ENCODE results near the gene UNC93A.
"Not testable (repeated sequence)": the region's sequence is repeated elsewhere in the genome, so short reads cannot be mapped to it uniquely, and the experiment has no call there.

UNC93A gene

DNA sequence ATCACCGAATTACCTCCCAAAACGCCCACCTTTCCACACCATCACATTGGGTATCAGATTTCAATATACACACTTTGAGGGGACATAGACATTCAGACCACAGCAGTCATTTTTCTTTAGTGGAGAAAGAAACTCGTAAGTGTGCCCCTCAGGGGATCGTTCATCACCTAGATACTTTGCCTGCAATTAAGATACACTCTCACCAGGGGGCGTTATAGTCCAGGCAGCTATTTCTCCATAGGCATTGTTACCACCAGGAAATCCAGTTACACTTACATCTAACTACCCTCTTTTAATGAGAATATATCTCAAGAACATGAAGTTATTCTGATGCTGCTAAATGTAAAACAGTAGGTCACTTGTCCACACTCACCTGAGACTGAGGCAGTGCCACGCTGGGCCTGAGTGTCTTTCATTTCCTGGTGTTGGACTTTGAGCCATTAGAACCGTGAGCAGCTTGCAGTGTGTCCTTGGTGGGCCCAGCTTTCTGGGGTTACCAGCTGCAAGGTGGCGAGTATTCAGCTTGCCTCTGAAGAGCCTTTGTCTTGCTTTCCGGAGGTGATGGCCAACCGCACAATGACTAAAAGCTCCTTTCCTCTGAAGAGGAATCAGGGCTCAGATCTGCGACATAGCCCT, 35.1 kb upstream of the UNC93A start:
- Histone ChIP-seq H3K36me3 (ENCODE audit: control insufficient read depth in 1 of 2, insufficient read depth in 2 of 2, low read length in 2 of 2) (no peaks in the 10 kb centered on the region), H3K27ac (ENCODE audit: low read length) (no peak overlapping the region), H3K4me1 (ENCODE audit: control insufficient read depth in 1 of 2, insufficient read depth in 2 of 2, low read length in 2 of 2) (no peaks in the 10 kb centered on the region), H3K9me3 (ENCODE audit: control insufficient read depth in 1 of 2, low read length in 2 of 2) (peaks cover 6 to 14% of the 10 kb centered on the region in 2 donors), H3K4me3 (ENCODE audit: low read depth in 1 of 2, low read length in 2 of 2) (no peak overlapping the region), H3K27me3 (ENCODE audit: low read depth, low read length) (no peaks in the 10 kb centered on the region)

GRCh38 chr6:167258646-167259045, 32.5 kb upstream of the UNC93A start:
- no peaks in the 10 kb centered on the region for H3K27me3 ChIP-seq (ENCODE audit: low read depth, low read length)

DNA sequence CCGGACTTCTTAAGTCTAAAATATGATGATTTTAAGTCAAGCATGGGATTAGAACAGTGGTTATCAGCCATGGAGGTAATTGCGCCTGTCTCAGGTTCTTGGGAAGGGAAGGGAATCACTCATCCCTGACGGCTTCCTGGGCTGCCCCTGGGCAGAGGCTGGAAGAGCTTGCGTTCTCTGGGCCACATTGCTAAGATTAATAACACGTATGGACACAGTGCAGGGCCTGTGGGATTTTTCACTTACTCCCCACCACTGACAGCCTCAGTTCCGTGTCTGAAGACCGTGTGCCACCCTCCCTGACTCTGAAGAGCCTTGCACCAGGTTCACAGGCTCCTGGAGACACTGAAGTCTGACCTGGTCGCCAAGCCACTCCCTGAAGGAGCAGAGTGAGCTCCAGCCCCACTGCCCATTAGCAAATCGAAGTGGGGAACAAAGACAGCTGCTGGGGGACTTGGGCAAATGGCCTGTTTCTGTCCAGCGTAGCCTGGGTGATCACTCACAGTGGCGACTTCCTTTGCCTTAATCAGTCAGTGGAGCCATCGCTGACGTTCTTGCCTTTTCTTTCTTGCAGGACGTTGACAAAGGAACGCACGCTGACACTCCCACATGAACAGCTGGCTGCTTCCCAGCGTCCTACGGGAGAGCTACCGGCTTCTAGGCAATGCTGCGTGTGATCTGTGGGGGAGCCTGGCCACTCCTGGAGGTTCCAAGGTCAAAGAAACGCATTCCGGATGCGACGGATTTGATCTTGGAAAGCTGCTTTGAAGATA, 24.9 kb upstream of the UNC93A start:
- H3K4me1 ChIP-seq (ENCODE audit: control insufficient read depth in 1 of 2, insufficient read depth in 2 of 2, low read length in 2 of 2); H3K27me3 ChIP-seq (ENCODE audit: low read depth, low read length); H3K36me3 ChIP-seq (ENCODE audit: control insufficient read depth in 1 of 2, insufficient read depth in 2 of 2, low read length in 2 of 2); H3K9me3 ChIP-seq (ENCODE audit: control insufficient read depth in 1 of 2, low read length in 2 of 2); H3K27ac ChIP-seq (ENCODE audit: low read length); H3K4me3 ChIP-seq (ENCODE audit: low read depth in 1 of 2, low read length in 2 of 2): not testable (repeated sequence)

More at GRCh38 chr6:167258646-167259045, 32.5 kb upstream of the UNC93A start:
- Histone ChIP-seq H3K36me3 (ENCODE audit: control insufficient read depth in 1 of 2, insufficient read depth in 2 of 2, low read length in 2 of 2) (no peaks in the 10 kb centered on the region), H3K4me3 (ENCODE audit: low read depth in 1 of 2, low read length in 2 of 2) (no peak overlapping the region), H3K4me1 (ENCODE audit: control insufficient read depth in 1 of 2, insufficient read depth in 2 of 2, low read length in 2 of 2) (no peaks in the 10 kb centered on the region), H3K9me3 (ENCODE audit: control insufficient read depth in 1 of 2, low read length in 2 of 2) (peaks cover 6 to 18% of the 10 kb centered on the region in 2 donors), H3K27ac (ENCODE audit: low read length) (no peak overlapping the region)

- peaks cover 0 to 4% of the 10 kb centered on the region in 2 donors for H3K9me3 ChIP-seq (ENCODE audit: control insufficient read depth in 1 of 2, low read length in 2 of 2)
- H3K27ac ChIP-seq (ENCODE audit: low read length), result no peak overlapping the region
- H3K36me3 ChIP-seq (ENCODE audit: control insufficient read depth in 1 of 2, insufficient read depth in 2 of 2, low read length in 2 of 2), result no peaks in the 10 kb centered on the region
- H3K27me3 ChIP-seq (ENCODE audit: low read depth, low read length), result no peaks in the 10 kb centered on the region
- H3K4me3 ChIP-seq (ENCODE audit: low read depth in 1 of 2, low read length in 2 of 2), result no peak overlapping the region
- no peaks in the 10 kb centered on the region for H3K4me1 ChIP-seq (ENCODE audit: control insufficient read depth in 1 of 2, insufficient read depth in 2 of 2, low read length in 2 of 2)
Measured at GRCh38 chr6:167266830-167267555, 24.1 kb upstream of the UNC93A start.

DNA sequence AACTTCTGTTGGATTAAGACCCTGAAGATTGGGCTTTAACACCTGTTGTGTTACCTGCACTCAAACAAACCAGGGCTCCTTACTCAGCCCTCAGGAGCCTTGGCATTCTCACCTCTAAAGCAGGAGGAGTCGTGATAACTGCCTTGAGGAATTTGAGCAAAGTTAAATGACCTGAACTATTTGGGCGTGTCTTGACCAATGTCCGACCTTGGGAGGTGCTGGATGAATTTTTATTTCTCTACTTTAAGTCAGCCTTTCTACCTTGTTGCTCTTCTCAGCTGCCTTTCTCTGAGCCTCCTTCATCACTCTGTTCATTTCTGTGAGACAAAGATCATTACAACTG, 23.6 kb upstream of the UNC93A start:
- H3K4me1 ChIP-seq (ENCODE audit: control insufficient read depth in 1 of 2, insufficient read depth in 2 of 2, low read length in 2 of 2); H3K4me3 ChIP-seq (ENCODE audit: low read depth in 1 of 2, low read length in 2 of 2); H3K27me3 ChIP-seq (ENCODE audit: low read depth, low read length); H3K36me3 ChIP-seq (ENCODE audit: control insufficient read depth in 1 of 2, insufficient read depth in 2 of 2, low read length in 2 of 2); H3K9me3 ChIP-seq (ENCODE audit: control insufficient read depth in 1 of 2, low read length in 2 of 2); H3K27ac ChIP-seq (ENCODE audit: low read length): not testable (repeated sequence)

- no peak overlapping the region for H3K4me3 ChIP-seq (ENCODE audit: low read depth in 1 of 2, low read length in 2 of 2)
- no peaks in the 10 kb centered on the region for H3K27me3 ChIP-seq (ENCODE audit: low read depth, low read length)
- no peaks in the 10 kb centered on the region for H3K9me3 ChIP-seq (ENCODE audit: control insufficient read depth in 1 of 2, low read length in 2 of 2)
- H3K4me1 ChIP-seq (ENCODE audit: control insufficient read depth in 1 of 2, insufficient read depth in 2 of 2, low read length in 2 of 2), result no peaks in the 10 kb centered on the region
- H3K36me3 ChIP-seq (ENCODE audit: control insufficient read depth in 1 of 2, insufficient read depth in 2 of 2, low read length in 2 of 2), result no peaks in the 10 kb centered on the region
- no peak overlapping the region for H3K27ac ChIP-seq (ENCODE audit: low read length)
Measured at GRCh38 chr6:167267921-167268401, 23.2 kb upstream of the UNC93A start.

GRCh38 chr6:167268683-167269280, 22.3 kb upstream of the UNC93A start:
- Histone ChIP-seq H3K27me3 (ENCODE audit: low read depth, low read length) (no peaks in the 10 kb centered on the region), H3K27ac (ENCODE audit: low read length) (no peak overlapping the region), H3K4me1 (ENCODE audit: control insufficient read depth in 1 of 2, insufficient read depth in 2 of 2, low read length in 2 of 2) (no peaks in the 10 kb centered on the region), H3K4me3 (ENCODE audit: low read depth in 1 of 2, low read length in 2 of 2) (no peak overlapping the region), H3K36me3 (ENCODE audit: control insufficient read depth in 1 of 2, insufficient read depth in 2 of 2, low read length in 2 of 2) (no peaks in the 10 kb centered on the region), H3K9me3 (ENCODE audit: control insufficient read depth in 1 of 2, low read length in 2 of 2) (no peaks in the 10 kb centered on the region)

DNA sequence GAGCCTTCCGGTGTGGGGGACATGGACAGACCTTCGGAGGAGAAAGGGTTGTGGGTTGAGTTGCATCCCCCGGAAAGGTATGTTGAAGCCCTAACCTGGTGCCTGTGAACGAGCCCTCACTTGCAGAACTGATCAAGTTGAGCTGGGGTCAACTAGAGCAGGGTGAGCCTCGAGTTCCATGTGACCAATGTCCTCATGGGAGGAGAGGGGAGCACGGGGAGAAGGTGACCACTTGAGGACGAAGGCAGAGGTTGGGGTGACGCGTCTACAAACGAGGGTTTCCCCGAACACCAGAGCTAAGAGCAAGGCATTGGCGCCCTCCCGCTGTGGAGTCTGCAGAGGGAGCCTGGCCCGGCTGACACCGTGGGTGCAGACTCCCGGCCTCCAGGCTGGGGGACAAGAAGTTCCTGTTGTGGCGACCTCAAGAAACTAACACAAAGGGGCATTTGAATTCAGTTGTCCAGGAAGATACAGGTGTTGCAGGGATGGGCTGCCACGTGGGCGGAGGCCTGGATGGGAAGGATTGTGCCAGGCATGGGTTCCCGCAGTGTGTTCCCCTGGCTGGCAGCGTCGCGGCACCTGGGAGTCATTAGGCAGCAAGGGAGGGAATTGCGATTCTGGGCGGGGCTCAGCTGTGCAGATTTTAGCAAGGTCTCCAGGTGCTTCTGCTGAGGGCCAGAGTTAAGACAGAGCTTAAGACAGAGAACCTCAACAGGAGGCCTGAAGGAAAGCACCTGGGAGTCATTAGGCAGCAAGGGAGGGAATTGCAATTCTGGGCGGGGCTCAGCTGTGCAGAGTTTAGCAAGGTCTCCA, 20.4 kb upstream of the UNC93A start:
- H3K4me3 ChIP-seq (ENCODE audit: low read depth in 1 of 2, low read length in 2 of 2), result no peak overlapping the region
- H3K27me3 ChIP-seq (ENCODE audit: low read depth, low read length), result no peaks in the 10 kb centered on the region
- no peaks in the 10 kb centered on the region for H3K4me1 ChIP-seq (ENCODE audit: control insufficient read depth in 1 of 2, insufficient read depth in 2 of 2, low read length in 2 of 2)
- no peaks in the 10 kb centered on the region for H3K36me3 ChIP-seq (ENCODE audit: control insufficient read depth in 1 of 2, insufficient read depth in 2 of 2, low read length in 2 of 2)
- no peaks in the 10 kb centered on the region for H3K9me3 ChIP-seq (ENCODE audit: control insufficient read depth in 1 of 2, low read length in 2 of 2)
- no peak overlapping the region for H3K27ac ChIP-seq (ENCODE audit: low read length)

- Histone ChIP-seq H3K4me1 (ENCODE audit: control insufficient read depth in 1 of 2, insufficient read depth in 2 of 2, low read length in 2 of 2) (no peaks in the 10 kb centered on the region), H3K27me3 (ENCODE audit: low read depth, low read length) (no peaks in the 10 kb centered on the region), H3K36me3 (ENCODE audit: control insufficient read depth in 1 of 2, insufficient read depth in 2 of 2, low read length in 2 of 2) (no peaks in the 10 kb centered on the region), H3K9me3 (ENCODE audit: control insufficient read depth in 1 of 2, low read length in 2 of 2) (no peaks in the 10 kb centered on the region), H3K27ac (ENCODE audit: low read length) (no peak overlapping the region), H3K4me3 (ENCODE audit: low read depth in 1 of 2, low read length in 2 of 2) (no peak overlapping the region)
Measured at GRCh38 chr6:167272151-167272550, 19.0 kb upstream of the UNC93A start.

GRCh38 chr6:167272696-167273379, 18.3 kb upstream of the UNC93A start:
- H3K27me3 ChIP-seq (ENCODE audit: low read depth, low read length), result no peaks in the 10 kb centered on the region
- no peaks in the 10 kb centered on the region for H3K36me3 ChIP-seq (ENCODE audit: control insufficient read depth in 1 of 2, insufficient read depth in 2 of 2, low read length in 2 of 2)
- H3K27ac ChIP-seq (ENCODE audit: low read length), result no peak overlapping the region
- no peaks in the 10 kb centered on the region for H3K4me1 ChIP-seq (ENCODE audit: control insufficient read depth in 1 of 2, insufficient read depth in 2 of 2, low read length in 2 of 2)
- H3K4me3 ChIP-seq (ENCODE audit: low read depth in 1 of 2, low read length in 2 of 2), result no peak overlapping the region
- H3K9me3 ChIP-seq (ENCODE audit: control insufficient read depth in 1 of 2, low read length in 2 of 2), result no peaks in the 10 kb centered on the region
